HL-60 (cell line): ENCODE measurements around the gene CHRDL1.
"Not testable (repeated sequence)": the region's sequence is repeated elsewhere in the genome, so short reads cannot be mapped to it uniquely, and the experiment has no call there.

Source experiments
- DNase-seq, 2 experiments: peaks; one replicate each; pipeline ENCODE4 v3.0.0-alpha.2; 2010 to 2020; ENCODE audit warnings: low read depth in 1 of 2, low spot score in 1 of 2
- H3K27ac ChIP-seq: fragments of 250-450 bp; sonication (Bioruptor Pico); replicated peaks from 2 replicates; pipeline ENCODE4 v1.5.1; 2020; ENCODE audit warnings: mild to moderate bottlenecking, moderate library complexity
- H3K27me3 ChIP-seq: fragments of 250-450 bp; sonication (Bioruptor Pico); 2 replicates; pipeline ENCODE4 v1.5.1; 2021; ENCODE audit warnings: mild to moderate bottlenecking, moderate library complexity; ENCODE audit not compliant: insufficient read depth, poor library complexity, severe bottlenecking
- H3K4me3 ChIP-seq: replicated peaks from 2 replicates; pipeline ENCODE4 v1.5.1; 2011; ENCODE audit warnings: mild to moderate bottlenecking, control low read depth, low read length; ENCODE audit not compliant: insufficient read depth
- GABPA ChIP-seq: IDR thresholded peaks from 2 replicates; pipeline ENCODE4 v1.6.1; 2012; ENCODE audit warnings: low read depth
- POLR2AphosphoS5 ChIP-seq: IDR thresholded peaks from 2 replicates; pipeline ENCODE4 v1.6.1; 2012; ENCODE audit warnings: low read depth
- REST ChIP-seq: IDR thresholded peaks from 2 replicates; pipeline ENCODE4 v1.6.1; 2012; ENCODE audit warnings: low read depth; ENCODE audit not compliant: insufficient replicate concordance
- SPI1 ChIP-seq: IDR thresholded peaks from 2 replicates; pipeline ENCODE4 v1.6.1; 2012; ENCODE audit warnings: low read depth, mild to moderate bottlenecking, borderline replicate concordance
- TF ChIP-seq, protein P1 (sequence below): IDR thresholded peaks from one replicate; pipeline ENCODE4 v1.5.1; 2011; ENCODE audit warnings: low read length, control low read depth, inconsistent platforms; ENCODE audit not compliant: insufficient read depth

Gene CHRDL1

GRCh38 chrX:110836001-110836400 lies 40.4 kb upstream of the CHRDL1 start:
- no peak for TF ChIP-seq POLR2AphosphoS5
- TF ChIP-seq REST: no peak
- TF ChIP-seq, protein P1, sequence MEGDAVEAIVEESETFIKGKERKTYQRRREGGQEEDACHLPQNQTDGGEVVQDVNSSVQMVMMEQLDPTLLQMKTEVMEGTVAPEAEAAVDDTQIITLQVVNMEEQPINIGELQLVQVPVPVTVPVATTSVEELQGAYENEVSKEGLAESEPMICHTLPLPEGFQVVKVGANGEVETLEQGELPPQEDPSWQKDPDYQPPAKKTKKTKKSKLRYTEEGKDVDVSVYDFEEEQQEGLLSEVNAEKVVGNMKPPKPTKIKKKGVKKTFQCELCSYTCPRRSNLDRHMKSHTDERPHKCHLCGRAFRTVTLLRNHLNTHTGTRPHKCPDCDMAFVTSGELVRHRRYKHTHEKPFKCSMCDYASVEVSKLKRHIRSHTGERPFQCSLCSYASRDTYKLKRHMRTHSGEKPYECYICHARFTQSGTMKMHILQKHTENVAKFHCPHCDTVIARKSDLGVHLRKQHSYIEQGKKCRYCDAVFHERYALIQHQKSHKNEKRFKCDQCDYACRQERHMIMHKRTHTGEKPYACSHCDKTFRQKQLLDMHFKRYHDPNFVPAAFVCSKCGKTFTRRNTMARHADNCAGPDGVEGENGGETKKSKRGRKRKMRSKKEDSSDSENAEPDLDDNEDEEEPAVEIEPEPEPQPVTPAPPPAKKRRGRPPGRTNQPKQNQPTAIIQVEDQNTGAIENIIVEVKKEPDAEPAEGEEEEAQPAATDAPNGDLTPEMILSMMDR: no peak
- TF ChIP-seq GABPA: no peak
- no peak for TF ChIP-seq SPI1
- no peaks in the 10 kb centered on the region for H3K27me3 ChIP-seq
- H3K4me3 ChIP-seq: no peak overlapping the region
- no peak overlapping the region for H3K27ac ChIP-seq
- DNase-seq: no peak

GRCh38 chrX:110825972-110826371 lies 30.4 kb upstream of the CHRDL1 start:
- Histone ChIP-seq H3K27ac (no peak overlapping the region), H3K4me3 (no peak overlapping the region), H3K27me3 (no peaks in the 10 kb centered on the region)
- TF ChIP-seq POLR2AphosphoS5 (no peak), GABPA (no peak), SPI1 (no peak), REST (no peak)
- TF ChIP-seq, protein P1: no peak
- no peak for DNase-seq

- H3K4me3 ChIP-seq, H3K27ac ChIP-seq, DNase-seq, H3K27me3 ChIP-seq: not testable (repeated sequence)
These were observed 20.9 kb upstream of the CHRDL1 start for GRCh38 chrX:110816543-110816942.

GRCh38 chrX:110806145-110806544 lies 10.5 kb upstream of the CHRDL1 start:
- TF ChIP-seq REST (no peak), SPI1 (no peak), GABPA (no peak), POLR2AphosphoS5 (no peak)
- TF ChIP-seq, protein P1: no peak
- no peak overlapping the region for H3K27ac ChIP-seq
- H3K27me3 ChIP-seq: no peaks in the 10 kb centered on the region
- H3K4me3 ChIP-seq: no peak overlapping the region
- no peak for DNase-seq
